Naive thymus-derived CD8-positive, alpha-beta T cell (primary cell): Measurements from ENCODE around the gene MKS1. TPM values are rescaled to one million over a fixed set of nuclear protein-coding genes. Genes with fewer than 3 reads are reported as not detected.

Experiments used
- ATAC-seq, 2 donors: fragments of 150-1000 bp; cut with Tn5 transposase in 1 of 2; sonication (Bioruptor Pico), chemical (Tn5 transposase) in 1 of 2; 1 replicate in 1 of 2; 2 replicates in 1 of 2; pipeline ENCODE4 v1.10.0; 2021; ENCODE audit warnings: mild to moderate bottlenecking in 2 of 2, moderate library complexity in 2 of 2
- POLR2A ChIA-PET: fragments of 350-600 bp; sonication (Branson Sonifier 250); formaldehyde crosslinking; loops from one replicate; lab custom pipeline; 2021; ENCODE audit warnings: antibody characterized with exemption; lab: Charles Lee
- DNase-seq, 10 donors: peaks; one replicate each; pipeline versions ENCODE4 v3.0.0 to v3.0.0-alpha.2; 2020 to 2022
- H3K27ac Mint-ChIP-seq, 10 donors: one replicate each; pipeline ENCODE4 v1.8.0; 2020 to 2022; ENCODE audit warnings: mild to moderate bottlenecking in 10 of 10, mixed read lengths in 10 of 10, moderate library complexity in 4 of 10, inconsistent platforms in 1 of 10
- H3K27me3 Mint-ChIP-seq, 5 donors: one replicate each; pipeline ENCODE4 v1.8.0; 2021 to 2022; ENCODE audit warnings: mixed read lengths in 5 of 5
- H3K36me3 Mint-ChIP-seq, 3 donors: one replicate each; pipeline ENCODE4 v1.8.0; 2020 to 2022; ENCODE audit warnings: mixed read lengths in 3 of 3, mild to moderate bottlenecking in 2 of 3, inconsistent platforms in 1 of 3
- H3K4me1 Mint-ChIP-seq, 4 donors: one replicate each; pipeline ENCODE4 v1.8.0; 2021 to 2022; ENCODE audit warnings: mixed read lengths in 4 of 4
- H3K4me3 Mint-ChIP-seq, 10 donors: one replicate each; pipeline ENCODE4 v1.8.0; 2020 to 2022; ENCODE audit warnings: mild to moderate bottlenecking in 10 of 10, mixed read lengths in 10 of 10, moderate library complexity in 6 of 10, inconsistent platforms in 1 of 10
- H3K9me3 Mint-ChIP-seq, 9 donors: one replicate each; pipeline ENCODE4 v1.8.0; 2020 to 2022; ENCODE audit warnings: mixed read lengths in 9 of 9, mild to moderate bottlenecking in 3 of 9, inconsistent platforms in 1 of 9, moderate library complexity in 1 of 9
- polyA plus RNA-seq, 3 donors: library from polyadenylated mRNA; unstranded; fragments of 300-500 nt; fragmentation: Illumina TruSeq; gene quantifications; one replicate each; pipeline ENCODE4 v1.2.3, GENCODE V29; 2021
- total RNA-seq, 8 experiments: library from RNA in 2 of 8; stranded (reverse) in 2 of 8; gene quantifications; one replicate each; pipeline ENCODE4 v1.2.3 and lab custom pipeline; 2021 to 2026

The MKS1 gene
- total and polyA plus RNA-seq, 5 experiments from 2014 or later, result 10.5 to 28.5 (median 14.2) TPM

DNA sequence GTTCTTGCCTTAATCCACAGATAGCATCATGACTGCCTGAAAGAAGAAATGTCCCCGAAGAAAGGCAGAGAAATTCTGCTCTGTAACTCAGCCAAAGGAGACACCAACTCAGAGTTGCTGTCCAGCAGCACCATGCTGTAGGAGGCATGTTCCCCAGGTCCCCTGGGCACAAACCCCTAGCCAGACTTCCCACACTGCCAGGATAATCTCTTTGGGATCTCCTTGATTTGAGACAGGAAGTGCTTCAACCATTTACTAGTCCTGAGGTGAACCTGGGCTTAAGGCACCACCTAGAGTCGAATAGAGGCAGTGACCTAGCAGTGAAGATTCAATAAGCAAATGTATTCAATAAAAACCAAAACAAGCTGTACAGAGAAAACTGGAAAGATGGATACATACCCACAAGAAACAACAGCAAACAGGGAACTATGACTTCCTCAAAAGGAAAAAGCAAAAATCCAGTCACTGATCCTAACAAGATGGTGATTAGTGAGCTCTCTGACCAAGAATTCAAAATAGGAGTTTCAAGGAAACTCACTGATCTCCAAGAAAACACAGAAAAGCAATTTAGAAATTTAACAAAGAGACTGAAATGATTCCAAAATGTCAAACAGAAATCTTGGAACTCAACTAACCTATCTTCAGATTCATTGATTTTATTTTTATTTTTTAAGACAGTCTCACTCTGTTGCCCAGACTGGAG lies 46.5 kb downstream of the MKS1 start:
- H3K4me1 Mint-ChIP-seq, result peaks cover 35 to 46% (median 43%) of the 10 kb centered on the region in 4 donors
- DNase-seq (peak in 8 of 10 donors; percentile 28 to 79 (median 54)), ATAC-seq (peak; percentile 87 to 94)
- H3K4me3 Mint-ChIP-seq, result peak overlapping the region in 8 of 10 donors; percentile 8 to 58 (median 27)
- peaks cover 0 to 5% (median 0%) of the 10 kb centered on the region in 9 donors for H3K9me3 Mint-ChIP-seq
- no peaks in the 10 kb centered on the region for H3K36me3 Mint-ChIP-seq
- H3K27me3 Mint-ChIP-seq, result peaks cover 0 to 12% (median 0%) of the 10 kb centered on the region in 5 donors
- POLR2A ChIA-PET, result interaction anchor here (0.6 to 3.0 kb wide), 5 partner anchors 15 to 51 kb away, joined by 3 to 14 read pairs (median 7); no protein-coding TSS in a partner anchor
- peak overlapping the region in 8 of 10 donors; percentile 0 to 87 (median 70) for H3K27ac Mint-ChIP-seq

DNA sequence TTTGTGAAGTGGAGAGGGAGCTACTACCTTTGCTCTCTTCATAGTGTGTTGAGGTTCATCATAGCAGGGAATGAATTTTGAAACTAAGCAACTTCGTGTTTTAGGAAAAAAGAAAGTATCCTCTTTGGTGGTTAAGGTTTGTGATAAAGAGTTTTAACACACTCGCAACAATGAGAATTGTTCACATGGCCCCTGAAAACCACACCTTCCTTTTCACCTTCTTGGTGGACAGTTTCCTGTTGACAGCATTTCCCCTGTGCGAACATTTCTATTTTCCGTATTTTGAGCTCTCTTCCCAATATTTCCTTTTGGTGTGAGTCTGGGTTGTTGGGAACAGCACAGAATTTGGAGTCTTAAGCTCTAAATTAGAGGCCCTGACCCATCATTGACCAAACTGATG lies 48.4 kb downstream of the MKS1 start:
- POLR2A ChIA-PET, result interaction anchor here (0.7 to 3.0 kb wide), 9 partner anchors 11 to 49 kb away, joined by 3 to 15 read pairs (median 5); no protein-coding TSS in a partner anchor
- peak in 1 of 10 donors; percentile 18 for DNase-seq
- Mint-ChIP-seq H3K4me1 (peaks cover 44 to 60% (median 53%) of the 10 kb centered on the region in 4 donors), H3K36me3 (no peaks in the 10 kb centered on the region), H3K9me3 (peaks cover 0 to 5% (median 0%) of the 10 kb centered on the region in 9 donors), H3K27ac (peak overlapping the region; percentile 64 to 94 (median 91)), H3K4me3 (peak overlapping the region; percentile 36 to 86 (median 68)), H3K27me3 (peaks cover 0 to 6% (median 0%) of the 10 kb centered on the region in 5 donors)
- ATAC-seq, result no peak

DNA sequence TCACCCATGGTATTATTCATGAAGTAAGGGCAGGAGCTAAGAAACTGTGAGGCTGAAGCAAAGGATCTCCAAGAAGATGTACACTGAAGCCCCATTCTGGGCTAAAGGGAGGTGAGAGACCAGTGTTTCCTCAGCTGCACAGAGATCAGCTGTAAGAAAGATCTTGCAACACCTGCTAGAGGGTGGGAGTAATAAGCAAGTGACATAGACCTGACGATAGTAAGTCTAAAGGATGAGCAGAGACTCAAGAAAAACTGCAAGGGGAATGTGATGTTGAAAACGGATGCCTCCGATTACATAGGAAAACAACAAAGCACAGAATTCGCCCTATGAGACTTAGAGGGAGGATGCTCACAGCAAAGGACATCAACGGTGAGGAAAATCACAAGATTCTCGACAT lies 52.4 kb downstream of the MKS1 start, which contains the start of gene OR4D2:
Gene OR4D2 (plus strand): TSS at position 301 of the 400 bp plus-strand sequence. CDS start 2,674 bp downstream, outside the sequence.
- H3K9me3 Mint-ChIP-seq, result peaks cover 0 to 5% (median 0%) of the 10 kb centered on the region in 9 donors
- POLR2A ChIA-PET, result interaction anchor here (1.3 kb wide), 1 partner anchor 10 kb away, joined by 4 read pairs; no protein-coding TSS in a partner anchor
- H3K27me3 Mint-ChIP-seq, result peaks cover 0 to 5% (median 0%) of the 10 kb centered on the region in 5 donors
- H3K4me3 Mint-ChIP-seq, result peak within 1 kb of the TSS in 2 of 10 donors; percentile 14 to 41
- H3K27ac Mint-ChIP-seq, result peak within 1 kb of the TSS in 7 of 10 donors; percentile 65 to 82 (median 73)
- DNase-seq (no peak), ATAC-seq (no peak)
- H3K36me3 Mint-ChIP-seq, result peaks cover 0 to 6% (median 0%) of the 10 kb centered on the region in 3 donors
- H3K4me1 Mint-ChIP-seq, result peaks cover 39 to 62% (median 45%) of the 10 kb centered on the region in 4 donors

DNA sequence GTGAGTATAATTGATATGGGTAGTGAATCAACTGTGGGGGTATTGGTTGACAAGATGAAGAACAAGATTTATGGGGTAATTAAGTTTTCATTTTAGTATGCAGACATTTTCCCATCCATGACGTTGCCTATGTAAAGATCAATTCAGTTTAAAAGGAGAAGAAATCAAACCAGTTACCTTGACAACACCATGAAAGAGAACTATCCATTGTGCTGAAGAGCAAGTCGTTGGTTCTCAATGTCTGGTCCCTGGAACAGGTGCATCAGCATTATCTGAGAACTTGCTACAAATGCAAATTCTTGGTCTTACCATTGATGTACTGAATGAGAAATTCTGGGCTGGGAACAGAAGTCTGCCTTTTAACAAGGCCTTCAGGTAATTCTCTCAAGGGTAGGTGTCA lies 53.1 kb downstream of the MKS1 start:
- Mint-ChIP-seq H3K4me1 (peaks cover 38 to 59% (median 40%) of the 10 kb centered on the region in 4 donors), H3K27me3 (peaks cover 0 to 5% (median 0%) of the 10 kb centered on the region in 5 donors), H3K27ac (no peak overlapping the region), H3K4me3 (no peak overlapping the region), H3K36me3 (peaks cover 0 to 6% (median 0%) of the 10 kb centered on the region in 3 donors), H3K9me3 (peaks cover 0 to 5% (median 0%) of the 10 kb centered on the region in 9 donors)
- DNase-seq, result peak in 2 of 10 donors; percentile 13 to 30
- no peak for ATAC-seq
- POLR2A ChIA-PET, result no interaction called here

DNA sequence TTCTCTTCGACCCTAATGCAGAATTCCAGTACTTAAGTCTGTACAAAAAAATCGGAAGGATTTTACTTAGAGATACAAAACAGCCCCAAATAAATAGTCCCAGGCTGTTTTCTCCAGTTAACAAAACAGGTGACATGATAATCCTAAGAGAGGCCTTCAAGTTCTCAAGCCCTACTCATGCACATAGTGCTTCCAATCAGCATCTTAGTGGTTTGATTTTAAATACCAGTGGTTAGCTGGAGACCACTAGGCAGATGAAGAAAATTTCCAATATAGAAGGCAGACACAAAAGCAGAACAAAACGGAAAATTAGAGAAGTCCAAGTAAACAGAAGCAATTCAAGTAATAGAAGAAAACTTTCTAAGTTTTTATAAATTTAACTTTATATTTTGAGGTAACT lies 57.5 kb downstream of the MKS1 start:
- Mint-ChIP-seq H3K27me3 (peaks cover 0 to 6% (median 0%) of the 10 kb centered on the region in 5 donors), H3K36me3 (peaks cover 2 to 16% (median 14%) of the 10 kb centered on the region in 3 donors), H3K9me3 (peaks cover 0 to 10% (median 1%) of the 10 kb centered on the region in 9 donors), H3K4me3 (no peak overlapping the region), H3K27ac (no peak overlapping the region), H3K4me1 (peaks cover 15 to 50% (median 25%) of the 10 kb centered on the region in 4 donors)
- no peak for ATAC-seq
- POLR2A ChIA-PET, result interaction anchor here (1.1 kb wide), 1 partner anchor 10 kb away, joined by 3 read pairs; no protein-coding TSS in a partner anchor
- no peak for DNase-seq

DNA sequence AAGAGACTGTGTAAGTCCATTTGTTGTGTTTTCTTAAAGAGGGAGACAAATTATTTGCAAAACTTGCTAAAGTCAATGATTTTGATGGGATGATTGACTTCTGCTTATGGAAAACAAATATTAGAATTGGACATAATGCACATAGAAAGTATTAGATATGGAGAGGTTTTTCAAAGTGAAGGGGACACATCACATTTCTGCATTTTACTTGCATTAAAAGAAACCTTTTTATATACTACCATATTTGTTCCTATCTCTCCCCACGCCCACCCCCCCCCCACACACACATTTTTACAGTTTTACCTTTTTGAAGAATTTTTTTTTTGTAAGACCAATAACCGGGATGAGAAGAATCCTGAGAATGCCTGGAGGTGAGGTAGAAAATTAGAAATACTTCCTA lies 60.9 kb downstream of the MKS1 start:
- Mint-ChIP-seq H3K4me1 (peaks cover 24 to 65% (median 54%) of the 10 kb centered on the region in 4 donors), H3K27ac (peak overlapping the region in 6 of 10 donors; percentile 31 to 99 (median 72)), H3K4me3 (peak overlapping the region; percentile 19 to 95 (median 46)), H3K36me3 (peaks cover 2 to 26% (median 19%) of the 10 kb centered on the region in 3 donors), H3K27me3 (peaks cover 0 to 3% (median 0%) of the 10 kb centered on the region in 5 donors), H3K9me3 (peaks cover 2 to 12% (median 7%) of the 10 kb centered on the region in 9 donors)
- DNase-seq (no peak), ATAC-seq (no peak)
- POLR2A ChIA-PET, result interaction anchor here (1.7 to 2.1 kb wide), 2 partner anchors 9 to 12 kb away, joined by 4 to 15 read pairs; partner anchors contain the start of gene OR4D2

DNA sequence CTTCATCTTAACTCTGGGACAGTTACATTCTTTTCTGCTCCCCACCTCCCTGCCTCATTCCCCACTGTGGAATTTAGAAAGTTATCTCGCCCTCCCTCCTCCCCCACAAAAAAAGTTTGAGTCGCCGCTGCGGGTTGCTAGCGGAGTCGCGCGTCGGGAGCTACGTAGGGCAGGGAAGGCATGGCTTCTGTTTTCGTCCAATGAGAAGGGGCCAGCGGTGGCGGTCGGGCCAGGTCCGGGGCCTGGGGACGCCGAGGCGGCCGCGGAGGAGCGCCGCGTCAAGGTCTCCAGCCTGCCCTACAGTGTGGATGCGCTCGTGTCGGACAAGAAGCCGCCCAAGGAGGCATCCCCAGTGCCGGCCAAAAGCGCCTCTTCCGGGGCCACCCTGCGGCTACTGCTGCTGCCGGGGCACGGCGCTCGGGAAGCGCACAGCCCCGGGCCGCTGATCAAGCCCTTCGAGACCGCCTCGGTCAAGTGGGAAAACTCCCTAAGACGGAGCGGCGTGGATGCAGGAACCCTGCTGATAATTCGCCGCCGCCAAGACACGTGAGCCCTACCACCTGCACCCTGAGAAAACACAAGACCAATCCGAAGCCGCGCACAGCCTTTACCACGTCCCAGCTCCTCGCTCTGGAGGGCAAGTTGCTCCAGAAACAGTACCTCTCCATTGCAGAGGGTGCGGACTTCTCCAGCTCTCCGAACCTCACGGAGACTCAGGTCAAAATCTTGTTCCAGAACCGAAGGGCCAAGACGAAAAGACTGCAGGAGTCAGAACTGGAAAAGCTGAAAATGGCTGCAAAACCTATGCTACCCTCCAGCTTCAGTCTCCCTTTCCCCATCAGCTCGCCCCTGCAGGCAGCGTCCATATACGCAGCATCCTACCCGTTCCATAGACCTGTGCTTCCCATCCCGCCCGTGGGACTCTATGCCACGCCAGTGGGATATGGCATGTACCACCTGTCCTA lies 61.9 kb downstream of the MKS1 start:
- Mint-ChIP-seq H3K36me3 (peaks cover 2 to 26% (median 15%) of the 10 kb centered on the region in 3 donors), H3K4me3 (peak overlapping the region; percentile 92 to 99 (median 95)), H3K9me3 (peaks cover 2 to 12% (median 7%) of the 10 kb centered on the region in 9 donors), H3K4me1 (peaks cover 32 to 75% (median 65%) of the 10 kb centered on the region in 4 donors), H3K27ac (peak overlapping the region; percentile 93 to 99 (median 96)), H3K27me3 (peaks cover 0 to 3% (median 0%) of the 10 kb centered on the region in 5 donors)
- ATAC-seq (peak; percentile 66 to 69), DNase-seq (peak; percentile 30 to 77 (median 54))
- POLR2A ChIA-PET, result interaction anchor here (0.7 to 2.1 kb wide), 7 partner anchors 8 to 304 kb away, joined by 3 to 15 read pairs (median 4); partner anchors contain the start of genes MKS1 and OR4D2

Other genes starting within 250 kb of the MKS1 start
- 10 to 100 TPM; 91.6 to 92.8 TPM for gene VEZF1, start 231.0 kb downstream of the MKS1 start, total RNA-seq
- gene VEZF1, start 231.0 kb downstream of the MKS1 start, polyA plus RNA-seq, result 10 to 100 TPM; 41.1 to 48.9 (median 42.1) TPM
- 100 to 1,000 TPM; 213 to 256 TPM for gene SRSF1, start 212.0 kb downstream of the MKS1 start, total RNA-seq
- gene SRSF1, start 212.0 kb downstream of the MKS1 start, polyA plus RNA-seq, result 10 to 100 TPM; 43.5 to 51.6 (median 45.4) TPM
- 10 to 100 TPM; 35.3 to 36.5 TPM for gene DYNLL2, start 135.8 kb downstream of the MKS1 start, total RNA-seq
- gene DYNLL2, start 135.8 kb downstream of the MKS1 start, polyA plus RNA-seq, result 1 to 10 TPM; 1.1 to 1.3 (median 1.2) TPM
- 1 to 10 TPM; 2.6 to 2.9 TPM for gene OR4D1, start 70.9 kb downstream of the MKS1 start, total RNA-seq
- 1 to 10 TPM; 1.6 to 3.0 (median 2.9) TPM for gene OR4D1, start 70.9 kb downstream of the MKS1 start, polyA plus RNA-seq
- gene OR4D2, start 52.3 kb downstream of the MKS1 start, total RNA-seq, result not detected
- gene OR4D2, start 52.3 kb downstream of the MKS1 start, polyA plus RNA-seq, result not detected
- gene EPX, start 26.5 kb downstream of the MKS1 start, total RNA-seq, result not detected
- gene EPX, start 26.5 kb downstream of the MKS1 start, polyA plus RNA-seq, result not detected
- gene LPO, start 19.3 kb upstream of the MKS1 start, total RNA-seq, result not detected
- not detected for gene LPO, start 19.3 kb upstream of the MKS1 start, polyA plus RNA-seq
- not detected for gene MPO, start 61.7 kb upstream of the MKS1 start, total RNA-seq
- gene MPO, start 61.7 kb upstream of the MKS1 start, polyA plus RNA-seq, result not detected
- 10 to 100 TPM; 15.2 to 15.4 TPM for gene TSPOAP1, start 109.5 kb upstream of the MKS1 start, total RNA-seq
- 1 to 10 TPM in 2 of 3 donors, under 1 TPM in 1; 0.43 to 1.9 (median 1.5) TPM for gene TSPOAP1, start 109.5 kb upstream of the MKS1 start, polyA plus RNA-seq
- gene SUPT4H1, start 132.9 kb upstream of the MKS1 start, total RNA-seq, result 10 to 100 TPM; 58.2 to 65.9 TPM
- gene SUPT4H1, start 132.9 kb upstream of the MKS1 start, polyA plus RNA-seq, result 10 to 100 TPM; 63.7 to 97.4 (median 76.1) TPM
- gene RNF43, start 198.3 kb upstream of the MKS1 start, total RNA-seq, result 1 to 10 TPM; 1.2 to 1.7 TPM
- under 1 TPM; 0.07 to 0.90 (median 0.75) TPM for gene RNF43, start 198.3 kb upstream of the MKS1 start, polyA plus RNA-seq